Fibroblast of the aortic adventitia (primary cell): Measurements from ENCODE around the gene CLDN10. TPM values are rescaled to one million over a fixed set of nuclear protein-coding genes. Genes with fewer than 3 reads are reported as not detected.
A peak's percentile ranks its signal among the peaks of the same experiment; 100 is the strongest.
"Not testable (repeated sequence)": the region's sequence is repeated elsewhere in the genome, so short reads cannot be mapped to it uniquely, and the experiment has no call there.

Experiments used
- DNase-seq: peaks from one replicate; pipeline ENCODE4 v3.0.0-alpha.2; 2010; ENCODE audit warnings: low read depth
- H3K4me3 ChIP-seq: 2 replicates; pipeline ENCODE4 v1.5.1; 2011; ENCODE audit warnings: low read depth, mild to moderate bottlenecking, control low read depth, low read length, moderate library complexity
- total RNA-seq: library from RNA; depleted of rRNA; stranded (reverse); fragments of >200 nt; gene quantifications from 2 replicates; pipeline ENCODE4 v1.2.3, GENCODE V29; 2012; ENCODE audit warnings: low replicate concordance
- TF ChIP-seq, protein P1 (sequence below): IDR thresholded peaks from 2 replicates; pipeline ENCODE4 v1.5.1; 2011; ENCODE audit warnings: mild to moderate bottlenecking, low read length, control low read depth, inconsistent platforms; ENCODE audit not compliant: insufficient read depth

Gene CLDN10
- total RNA-seq, 1 donor = 0.27 TPM

DNA sequence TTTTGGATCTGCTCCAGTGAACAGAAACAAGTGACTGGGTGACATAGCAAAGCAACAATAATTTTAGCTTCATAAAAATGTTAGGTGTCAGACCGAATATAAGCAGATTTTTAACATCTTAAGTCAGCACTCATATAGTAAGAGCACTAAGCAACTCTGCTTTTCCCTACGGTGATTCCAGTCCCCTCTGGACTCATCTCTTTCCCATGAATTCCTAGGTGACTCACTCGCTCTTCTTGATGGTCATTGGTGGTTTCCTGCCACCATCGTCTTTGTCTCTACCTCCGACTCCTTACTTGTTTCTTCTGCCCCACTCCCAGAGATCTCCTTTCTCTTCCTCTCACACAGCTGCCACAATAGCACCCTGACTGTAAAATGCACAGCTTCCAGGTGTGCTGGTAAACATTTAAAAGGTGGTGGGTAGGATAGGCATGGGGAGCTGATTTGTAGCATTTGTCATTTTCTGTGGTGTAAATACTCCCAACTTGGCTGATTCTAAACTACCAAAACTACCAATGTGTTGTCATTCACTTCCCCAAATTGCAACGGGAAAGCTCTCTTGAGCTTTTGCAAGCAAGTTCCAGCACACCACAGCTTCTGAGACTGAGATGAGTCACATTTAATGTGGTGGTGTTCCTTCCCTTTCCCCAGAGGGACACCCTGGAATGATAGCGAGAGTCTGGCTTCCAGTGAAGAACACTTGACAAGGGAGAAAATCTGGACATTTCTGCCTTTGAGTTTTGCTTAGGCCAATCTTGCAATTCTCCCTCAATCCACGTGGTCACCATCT is 42.8 kb upstream of the CLDN10 start:
- TF ChIP-seq, protein P1, sequence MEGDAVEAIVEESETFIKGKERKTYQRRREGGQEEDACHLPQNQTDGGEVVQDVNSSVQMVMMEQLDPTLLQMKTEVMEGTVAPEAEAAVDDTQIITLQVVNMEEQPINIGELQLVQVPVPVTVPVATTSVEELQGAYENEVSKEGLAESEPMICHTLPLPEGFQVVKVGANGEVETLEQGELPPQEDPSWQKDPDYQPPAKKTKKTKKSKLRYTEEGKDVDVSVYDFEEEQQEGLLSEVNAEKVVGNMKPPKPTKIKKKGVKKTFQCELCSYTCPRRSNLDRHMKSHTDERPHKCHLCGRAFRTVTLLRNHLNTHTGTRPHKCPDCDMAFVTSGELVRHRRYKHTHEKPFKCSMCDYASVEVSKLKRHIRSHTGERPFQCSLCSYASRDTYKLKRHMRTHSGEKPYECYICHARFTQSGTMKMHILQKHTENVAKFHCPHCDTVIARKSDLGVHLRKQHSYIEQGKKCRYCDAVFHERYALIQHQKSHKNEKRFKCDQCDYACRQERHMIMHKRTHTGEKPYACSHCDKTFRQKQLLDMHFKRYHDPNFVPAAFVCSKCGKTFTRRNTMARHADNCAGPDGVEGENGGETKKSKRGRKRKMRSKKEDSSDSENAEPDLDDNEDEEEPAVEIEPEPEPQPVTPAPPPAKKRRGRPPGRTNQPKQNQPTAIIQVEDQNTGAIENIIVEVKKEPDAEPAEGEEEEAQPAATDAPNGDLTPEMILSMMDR = no peak
- no peak overlapping the region for H3K4me3 ChIP-seq
- DNase-seq = peak; percentile 37

DNA sequence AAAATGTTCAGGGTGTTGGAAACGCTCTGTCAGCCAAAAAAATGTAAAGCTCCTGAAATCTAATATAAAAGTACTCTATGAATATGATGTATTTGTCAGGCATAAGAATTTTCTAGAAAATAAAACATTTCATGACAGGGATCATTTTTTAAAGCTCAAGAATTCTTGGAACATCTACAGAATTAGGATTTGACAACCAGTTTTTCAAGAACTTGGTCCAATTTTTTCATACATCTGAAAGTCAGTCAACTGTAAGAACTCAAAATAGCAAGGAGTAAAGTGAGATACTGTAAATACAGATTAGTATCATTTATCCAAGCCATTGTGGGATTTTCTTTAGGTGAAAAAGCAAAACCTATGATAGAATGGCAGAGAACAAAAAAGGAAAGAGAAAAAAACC is 41.6 kb upstream of the CLDN10 start:
- DNase-seq = no peak
- TF ChIP-seq, protein P1 = no peak
- H3K4me3 ChIP-seq = no peak overlapping the region

DNA sequence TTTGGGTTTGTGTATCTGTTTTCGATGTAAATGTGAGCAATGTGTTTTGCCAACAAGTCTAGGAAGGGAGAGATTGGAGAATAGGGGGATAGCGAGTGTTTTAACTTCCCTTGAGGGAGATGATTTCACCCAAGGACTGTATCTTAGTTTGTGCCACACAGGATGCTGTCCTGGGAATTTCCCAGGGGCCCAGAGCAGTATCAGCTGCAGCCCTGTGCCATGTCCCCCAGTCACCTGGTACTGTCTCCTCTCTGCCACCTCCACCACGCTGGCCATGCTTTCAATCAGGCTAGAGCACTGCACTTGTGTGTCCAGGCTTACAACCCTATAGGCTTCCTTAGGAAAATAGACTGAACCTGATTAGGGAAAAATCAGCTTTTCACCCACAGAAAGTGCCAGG is 40.1 kb upstream of the CLDN10 start:
- TF ChIP-seq, protein P1 = no peak
- no peak for DNase-seq
- no peak overlapping the region for H3K4me3 ChIP-seq

DNA sequence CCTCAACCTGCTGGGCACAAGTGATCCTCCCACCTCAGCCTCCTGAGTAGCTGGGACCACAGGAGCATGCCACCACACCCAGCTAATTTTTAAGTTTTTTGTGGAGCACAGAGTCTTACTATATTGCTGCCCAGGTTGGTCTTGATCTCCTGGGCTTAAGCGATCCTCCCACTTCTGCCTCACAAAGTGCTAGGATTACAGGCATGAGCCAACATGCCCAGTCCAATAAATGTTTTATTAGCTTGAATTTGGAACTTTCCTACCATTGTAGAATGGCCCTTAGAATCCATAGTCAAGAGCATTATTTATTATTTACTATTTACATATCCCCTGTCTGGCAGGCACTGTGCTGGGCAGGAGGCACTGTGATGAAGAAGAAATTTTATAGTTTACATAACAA is 39.6 kb upstream of the CLDN10 start:
- no peak for DNase-seq
- no peak overlapping the region for H3K4me3 ChIP-seq
- TF ChIP-seq, protein P1 = no peak

DNA sequence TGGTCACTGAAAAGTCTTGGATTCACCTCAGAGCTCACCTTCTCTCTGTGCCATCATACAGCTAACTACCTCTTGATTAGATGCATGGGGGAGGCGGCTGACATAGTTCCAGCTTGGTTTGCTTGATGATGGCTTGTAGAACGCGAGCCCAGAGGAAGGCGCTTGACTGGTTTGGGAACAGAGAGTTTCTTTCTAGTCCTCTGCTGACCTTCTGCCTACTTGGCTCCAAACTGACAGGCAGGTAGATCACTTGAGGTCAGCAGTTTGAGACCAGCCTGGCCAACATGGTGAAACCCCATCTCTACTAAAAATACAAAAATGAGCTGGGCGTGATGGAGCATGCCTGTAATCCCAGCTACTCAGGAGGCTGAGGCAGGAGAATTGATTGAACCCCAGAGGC is 36.9 kb upstream of the CLDN10 start:
- not testable (repeated sequence) for H3K4me3 ChIP-seq, DNase-seq

DNA sequence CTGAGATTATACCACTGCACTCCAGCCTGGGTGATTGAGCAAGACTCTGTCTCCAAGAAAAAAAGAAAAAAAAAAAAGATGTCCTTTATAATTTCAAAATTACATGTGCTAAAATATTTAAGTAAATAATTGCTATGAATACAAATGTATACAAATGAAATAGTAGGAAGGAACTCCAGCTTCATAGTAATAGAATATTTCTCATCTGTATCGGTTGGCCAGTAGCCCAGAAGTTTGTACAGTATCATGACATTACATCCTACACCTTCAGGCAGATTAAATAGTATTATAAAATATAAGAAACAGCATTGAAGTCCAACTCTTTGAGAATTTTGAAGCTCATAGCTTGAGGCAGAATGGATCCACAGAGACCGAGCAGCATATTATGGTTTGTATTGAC is 36.5 kb upstream of the CLDN10 start:
- TF ChIP-seq, protein P1 = no peak
- H3K4me3 ChIP-seq = no peak overlapping the region
- DNase-seq = no peak

DNA sequence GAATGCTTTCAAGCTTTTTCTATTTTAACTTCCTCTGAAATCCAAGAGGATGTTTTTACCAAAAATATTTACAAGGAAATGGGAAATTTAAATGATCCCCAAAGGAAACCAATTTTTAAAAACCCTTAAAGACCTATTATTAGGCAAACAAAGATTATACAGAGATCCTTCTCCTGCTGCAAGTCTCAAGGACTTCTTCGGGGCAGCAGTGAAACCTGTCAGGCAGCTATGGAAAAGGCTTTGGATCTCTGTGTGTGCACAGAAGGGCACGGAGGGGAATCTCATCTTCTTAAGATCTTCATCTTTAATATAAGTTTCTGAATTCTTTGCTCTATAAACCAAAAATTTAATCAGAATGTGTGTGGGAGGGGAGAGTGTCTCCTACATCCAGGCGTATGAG is 36.0 kb upstream of the CLDN10 start:
- no peak for DNase-seq
- H3K4me3 ChIP-seq = no peak overlapping the region
- TF ChIP-seq, protein P1 = no peak
